ENCODE results near the gene FBXO4. TPM values are rescaled to one million over a fixed set of nuclear protein-coding genes. Genes with fewer than 3 reads are reported as not detected.

Gene FBXO4
- total RNA-seq, 1 donor from 2014 or later = 11.1 TPM

- ATAC-seq (no peak), DNase-seq (no peak)
- Histone ChIP-seq H3K27me3 (no peaks in the 10 kb centered on the region), H3K27ac (no peak overlapping the region), H3K4me1 (peaks cover 14% of the 10 kb centered on the region), H3K36me3 (peaks cover 74% of the 10 kb centered on the region), H3K9me3 (no peaks in the 10 kb centered on the region), H3K4me3 (no peak overlapping the region)
- intact Hi-C loops (cut with DNase I) = no loop called here
- TF ChIP-seq, protein P1, sequence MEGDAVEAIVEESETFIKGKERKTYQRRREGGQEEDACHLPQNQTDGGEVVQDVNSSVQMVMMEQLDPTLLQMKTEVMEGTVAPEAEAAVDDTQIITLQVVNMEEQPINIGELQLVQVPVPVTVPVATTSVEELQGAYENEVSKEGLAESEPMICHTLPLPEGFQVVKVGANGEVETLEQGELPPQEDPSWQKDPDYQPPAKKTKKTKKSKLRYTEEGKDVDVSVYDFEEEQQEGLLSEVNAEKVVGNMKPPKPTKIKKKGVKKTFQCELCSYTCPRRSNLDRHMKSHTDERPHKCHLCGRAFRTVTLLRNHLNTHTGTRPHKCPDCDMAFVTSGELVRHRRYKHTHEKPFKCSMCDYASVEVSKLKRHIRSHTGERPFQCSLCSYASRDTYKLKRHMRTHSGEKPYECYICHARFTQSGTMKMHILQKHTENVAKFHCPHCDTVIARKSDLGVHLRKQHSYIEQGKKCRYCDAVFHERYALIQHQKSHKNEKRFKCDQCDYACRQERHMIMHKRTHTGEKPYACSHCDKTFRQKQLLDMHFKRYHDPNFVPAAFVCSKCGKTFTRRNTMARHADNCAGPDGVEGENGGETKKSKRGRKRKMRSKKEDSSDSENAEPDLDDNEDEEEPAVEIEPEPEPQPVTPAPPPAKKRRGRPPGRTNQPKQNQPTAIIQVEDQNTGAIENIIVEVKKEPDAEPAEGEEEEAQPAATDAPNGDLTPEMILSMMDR (IDR thresholded peaks at IDR 0.05) = no peak
These were observed 16.6 kb upstream of the FBXO4 start for GRCh38 chr5:41908374-41909079.

DNA sequence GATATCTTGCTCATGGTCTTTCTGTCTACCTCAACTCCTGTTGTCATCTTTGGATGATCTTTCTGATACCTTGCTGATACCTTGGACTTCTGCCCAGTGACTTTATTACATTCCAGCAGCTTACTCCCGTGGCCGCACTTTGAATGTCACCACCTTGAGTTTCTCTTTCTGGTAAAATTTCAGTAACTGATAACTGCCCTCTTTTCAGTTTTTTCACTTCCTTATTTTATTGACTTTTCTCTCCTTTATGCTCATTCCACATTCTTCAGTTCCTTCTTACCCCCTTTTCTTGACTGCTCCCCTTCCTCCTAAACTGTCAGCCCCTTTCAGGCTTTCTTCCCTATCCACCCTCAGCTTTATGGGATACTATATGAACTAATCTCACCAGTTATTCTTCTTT lies 7.0 kb upstream of the FBXO4 start:
- peaks cover 80% of the 10 kb centered on the region for H3K36me3 ChIP-seq
- DNase-seq (no peak), ATAC-seq (no peak)
- no peaks in the 10 kb centered on the region for H3K9me3 ChIP-seq
- no peak overlapping the region for H3K4me3 ChIP-seq
- intact Hi-C loops (cut with DNase I) = no loop called here
- no peaks in the 10 kb centered on the region for H3K27me3 ChIP-seq
- no peaks in the 10 kb centered on the region for H3K4me1 ChIP-seq
- H3K27ac ChIP-seq = no peak overlapping the region
- TF ChIP-seq, protein P1 (IDR thresholded peaks at IDR 0.05) = no peak

- H3K36me3 ChIP-seq = peaks cover 56% of the 10 kb centered on the region
- DNase-seq (no peak), ATAC-seq (no peak)
- TF ChIP-seq, protein P1 (IDR thresholded peaks at IDR 0.05) = no peak
- H3K4me3 ChIP-seq = no peak overlapping the region
- H3K9me3 ChIP-seq = no peaks in the 10 kb centered on the region
- peaks cover 5% of the 10 kb centered on the region for H3K4me1 ChIP-seq
- intact Hi-C loops (cut with DNase I) = no loop called here
- H3K27ac ChIP-seq = no peak overlapping the region
- no peaks in the 10 kb centered on the region for H3K27me3 ChIP-seq
These were observed 3.9 kb upstream of the FBXO4 start for GRCh38 chr5:41921166-41921565.

GRCh38 chr5:41921874-41922273 lies 3.2 kb upstream of the FBXO4 start:
- Histone ChIP-seq H3K4me1 (peaks cover 5% of the 10 kb centered on the region), H3K36me3 (peaks cover 49% of the 10 kb centered on the region), H3K27me3 (no peaks in the 10 kb centered on the region), H3K27ac (no peak overlapping the region), H3K4me3 (no peak overlapping the region), H3K9me3 (no peaks in the 10 kb centered on the region)
- no peak for ATAC-seq
- intact Hi-C loops (cut with DNase I) = no loop called here
- no peak for DNase-seq
- TF ChIP-seq, protein P1 (IDR thresholded peaks at IDR 0.05) = no peak

DNA sequence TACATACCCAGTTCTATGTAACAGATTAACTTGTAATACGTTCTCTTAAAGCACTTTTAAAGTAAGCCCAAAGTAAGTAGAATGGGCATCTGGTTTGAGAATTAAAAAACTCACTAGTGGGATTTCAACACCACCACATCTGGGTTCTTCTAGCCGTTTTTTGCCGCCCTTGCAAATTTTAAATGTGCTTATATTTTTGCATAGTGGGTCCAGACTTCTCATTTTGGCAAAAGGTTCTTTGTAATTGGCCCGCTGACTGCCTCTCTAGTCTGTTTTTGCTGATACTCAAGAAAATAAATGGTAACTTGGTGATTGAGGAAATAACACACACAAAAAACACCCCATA lies 582 bp upstream of the FBXO4 start:
- peak overlapping the region; percentile 78 for H3K4me3 ChIP-seq
- TF ChIP-seq, protein P1 (IDR thresholded peaks at IDR 0.05) = no peak
- peaks cover 5% of the 10 kb centered on the region for H3K4me1 ChIP-seq
- no peak for DNase-seq
- H3K36me3 ChIP-seq = peaks cover 23% of the 10 kb centered on the region
- H3K9me3 ChIP-seq = no peaks in the 10 kb centered on the region
- intact Hi-C loops (cut with DNase I) = no loop called here
- no peaks in the 10 kb centered on the region for H3K27me3 ChIP-seq
- peak overlapping the region; percentile 98 for H3K27ac ChIP-seq
- no peak for ATAC-seq

DNA sequence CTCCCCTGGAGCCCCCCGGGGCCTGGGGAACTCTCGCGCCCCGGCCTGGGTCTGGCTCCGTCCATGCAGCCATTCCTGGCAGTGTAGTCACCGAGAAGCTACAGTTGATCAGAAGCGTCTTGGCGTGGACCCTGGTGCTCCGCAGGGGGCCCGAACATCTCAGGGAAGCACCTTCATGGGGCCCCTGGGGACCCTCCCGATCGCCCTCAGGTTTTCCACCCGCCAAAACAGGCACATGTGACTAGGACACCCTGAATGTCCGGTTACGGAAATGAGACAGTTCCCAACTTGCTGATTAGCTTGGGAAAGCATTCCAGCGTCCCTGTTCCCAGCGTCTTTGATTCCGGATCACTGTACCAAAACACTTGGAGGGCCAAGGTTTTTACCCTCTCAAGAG lies 472 bp downstream of the FBXO4 start:
- ATAC-seq = no peak
- peak overlapping the region; percentile 98 for H3K27ac ChIP-seq
- peak overlapping the region; percentile 78 for H3K4me3 ChIP-seq
- TF ChIP-seq, protein P1 (IDR thresholded peaks at IDR 0.05) = no peak
- H3K4me1 ChIP-seq = peaks cover 5% of the 10 kb centered on the region
- no peaks in the 10 kb centered on the region for H3K27me3 ChIP-seq
- DNase-seq = no peak
- peaks cover 20% of the 10 kb centered on the region for H3K36me3 ChIP-seq
- intact Hi-C loops (cut with DNase I) = no loop called here
- H3K9me3 ChIP-seq = no peaks in the 10 kb centered on the region
